ENCODE data around the gene C5orf46. TPM values are rescaled to one million over a fixed set of nuclear protein-coding genes. Genes with fewer than 3 reads are reported as not detected.

C5orf46 gene
- total RNA-seq, 4 donors from 2014 or later = 28.2 to 130 (median 86.4) TPM

DNA sequence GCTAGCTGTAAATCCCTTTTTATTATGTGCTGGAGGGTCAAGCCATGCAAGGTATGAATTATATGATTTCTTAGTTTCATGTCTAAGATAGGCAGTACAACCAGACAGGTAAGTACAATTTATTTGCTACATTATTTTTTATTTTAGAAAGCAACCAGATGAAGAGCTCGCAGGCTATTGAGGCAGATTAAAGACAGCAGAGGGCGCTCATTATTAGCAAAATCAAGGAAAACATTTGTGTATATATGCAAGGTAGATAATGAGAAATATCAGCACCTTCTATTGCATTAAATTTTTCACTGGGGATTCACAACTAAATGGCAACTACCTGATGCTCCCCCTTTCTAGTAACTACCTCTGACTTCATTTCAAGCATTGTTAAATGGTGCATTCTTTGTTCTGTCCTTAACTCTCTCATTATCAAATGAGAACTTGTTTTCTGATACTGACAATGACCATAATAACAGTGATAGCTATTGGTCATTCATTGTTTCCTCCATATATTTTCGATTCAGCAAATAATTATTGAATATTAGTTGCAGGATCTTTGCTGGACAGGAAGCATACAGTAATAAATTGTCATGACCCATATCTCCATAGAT lies 19.2 kb downstream of the C5orf46 start:
- 8% methylated on average over 3 of the region's 3 CpGs for WGBS
- Histone ChIP-seq H3K4me1 (peaks cover 16% of the 10 kb centered on the region), H3K27ac (no peak overlapping the region), H3K4me3 (no peak overlapping the region), H3K27me3 (no peaks in the 10 kb centered on the region), H3K9me3 (no peaks in the 10 kb centered on the region), H3K36me3 (no peaks in the 10 kb centered on the region)
- DNase-seq (ENCODE audit: low spot score in 2 of 2) = no peak
- TF ChIP-seq POLR2AphosphoS5 (IDR thresholded peaks at IDR 0.05) = no peak
- TF ChIP-seq CTCF (IDR thresholded peaks at IDR 0.05) = peak; percentile 21 to 37
- no peak for TF ChIP-seq POLR2A (IDR thresholded peaks at IDR 0.05)

DNA sequence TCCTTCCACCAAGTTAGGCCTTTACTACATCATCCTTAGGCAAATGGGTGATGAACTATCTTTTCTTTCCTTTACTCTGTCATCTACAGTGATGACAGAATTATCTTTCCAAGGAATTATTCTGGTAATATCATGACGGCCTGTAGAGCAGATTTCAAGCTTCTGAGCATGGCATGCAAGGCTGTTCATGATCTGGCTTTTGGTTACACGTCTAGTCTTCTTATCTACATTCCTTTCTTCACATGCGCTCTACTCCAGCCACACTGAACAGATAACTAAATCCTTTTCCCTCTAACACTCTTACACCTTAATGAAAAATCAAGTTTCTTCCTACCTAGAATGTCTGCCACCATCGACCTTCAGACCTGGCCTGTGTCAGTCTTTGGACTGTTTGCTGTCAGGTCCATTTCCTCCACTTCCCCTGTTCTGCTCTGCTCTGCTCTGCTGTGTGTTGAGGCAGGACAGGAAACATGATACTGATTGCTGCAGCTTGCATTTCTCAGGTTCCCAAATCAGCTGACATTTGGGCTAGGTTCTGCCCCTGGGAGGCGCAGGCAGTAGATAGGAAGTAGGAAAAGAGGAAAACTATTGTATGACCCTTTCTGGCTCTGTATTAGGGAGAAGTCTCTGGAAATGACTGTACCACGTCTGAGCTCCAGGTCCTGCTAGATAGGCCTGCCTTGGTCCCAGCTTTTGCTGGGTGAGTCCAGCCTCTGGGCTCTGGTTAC lies 23.6 kb downstream of the C5orf46 start:
- WGBS = 60% methylated on average over 6 of the region's 6 CpGs
- Histone ChIP-seq H3K27me3 (no peaks in the 10 kb centered on the region), H3K4me3 (no peak overlapping the region), H3K27ac (no peak overlapping the region), H3K4me1 (peaks cover 3% of the 10 kb centered on the region), H3K36me3 (no peaks in the 10 kb centered on the region), H3K9me3 (no peaks in the 10 kb centered on the region)
- DNase-seq (ENCODE audit: low spot score in 2 of 2) = no peak
- TF ChIP-seq POLR2A (IDR thresholded peaks at IDR 0.05) (no peak), POLR2AphosphoS5 (IDR thresholded peaks at IDR 0.05) (no peak), CTCF (IDR thresholded peaks at IDR 0.05) (no peak), EP300 (IDR thresholded peaks at IDR 0.05) (no peak)

GRCh38 chr5:147880487-147880886 lies 25.9 kb downstream of the C5orf46 start:
- no peaks in the 10 kb centered on the region for H3K4me1 ChIP-seq
- H3K27me3 ChIP-seq = no peaks in the 10 kb centered on the region
- H3K9me3 ChIP-seq = no peaks in the 10 kb centered on the region
- H3K27ac ChIP-seq = no peak overlapping the region
- no peak for DNase-seq (ENCODE audit: low spot score in 2 of 2)
- 80% methylated on average over 2 of the region's 2 CpGs for WGBS
- TF ChIP-seq CTCF (IDR thresholded peaks at IDR 0.05) = no peak
- TF ChIP-seq POLR2A (IDR thresholded peaks at IDR 0.05) = no peak
- no peak for TF ChIP-seq EP300 (IDR thresholded peaks at IDR 0.05)
- no peak overlapping the region for H3K4me3 ChIP-seq
- H3K36me3 ChIP-seq = no peaks in the 10 kb centered on the region

- H3K36me3 ChIP-seq = no peaks in the 10 kb centered on the region
- no peaks in the 10 kb centered on the region for H3K4me1 ChIP-seq
- WGBS = 94% methylated on average over 3 of the region's 3 CpGs
- no peak overlapping the region for H3K4me3 ChIP-seq
- TF ChIP-seq EP300 (IDR thresholded peaks at IDR 0.05) = no peak
- no peak for TF ChIP-seq POLR2AphosphoS5 (IDR thresholded peaks at IDR 0.05)
- TF ChIP-seq CTCF (IDR thresholded peaks at IDR 0.05) = no peak
- no peak for TF ChIP-seq POLR2A (IDR thresholded peaks at IDR 0.05)
- DNase-seq (ENCODE audit: low spot score in 2 of 2) = no peak
- H3K9me3 ChIP-seq = no peaks in the 10 kb centered on the region
- H3K27ac ChIP-seq = no peak overlapping the region
- no peaks in the 10 kb centered on the region for H3K27me3 ChIP-seq
These were observed 26.6 kb downstream of the C5orf46 start for GRCh38 chr5:147879784-147880183.

- DNase-seq (ENCODE audit: low spot score in 2 of 2) = no peak
- Histone ChIP-seq H3K27me3 (no peaks in the 10 kb centered on the region), H3K9me3 (no peaks in the 10 kb centered on the region), H3K36me3 (no peaks in the 10 kb centered on the region), H3K4me3 (no peak within 1 kb of the TSS), H3K27ac (no peak within 1 kb of the TSS), H3K4me1 (no peaks in the 10 kb centered on the region)
- WGBS = 65% methylated on average over 2 of the region's 2 CpGs
- TF ChIP-seq EP300 (IDR thresholded peaks at IDR 0.05) (no peak), CTCF (IDR thresholded peaks at IDR 0.05) (no peak), POLR2AphosphoS5 (IDR thresholded peaks at IDR 0.05) (no peak), POLR2A (IDR thresholded peaks at IDR 0.05) (no peak)
These were observed 28.1 kb downstream of the C5orf46 start, which contains the start of gene SCGB3A2 for GRCh38 chr5:147878066-147878759. SCGB3A2 (plus strand) TSS chr5:147878711; CDS start chr5:147878804, 93 bp downstream.

All from suprapubic skin (tissue), 4 donors.